Suprapubic skin (tissue), 4 donors: ENCODE measurements around the gene SPATA6L.

Experiments used
- POLR2A ChIP-seq, 2 donors: fragments of 450-650 bp; IDR thresholded peaks; one replicate each; pipeline ENCODE4 v1.6.1; 2017; ENCODE audit warnings: antibody characterized with exemption in 2 of 2, mild to moderate bottlenecking in 2 of 2, moderate library complexity in 2 of 2
- POLR2AphosphoS5 ChIP-seq, 3 donors: sonication (generic); formaldehyde crosslinking; IDR thresholded peaks; one replicate each; pipeline ENCODE4 v1.6.1; 2017; ENCODE audit warnings: antibody characterized with exemption in 3 of 3

GRCh38 chr9:4588721-4589120 lies 77.6 kb downstream of the SPATA6L start:
- TF ChIP-seq POLR2A (IDR thresholded peaks at IDR 0.05) (no peak), POLR2AphosphoS5 (IDR thresholded peaks at IDR 0.05) (no peak)
